HG03521 (cell line): ENCODE data around the gene CD59.

ENCODE experiments used
- ATAC-seq: cut with Tn5 transposase; IDR thresholded peaks from one replicate; pipeline ENCODE4 v1.9.1; 2021; ENCODE audit warnings: mild to moderate bottlenecking, moderate library complexity; ENCODE audit not compliant: unreplicated experiment

Gene CD59

DNA sequence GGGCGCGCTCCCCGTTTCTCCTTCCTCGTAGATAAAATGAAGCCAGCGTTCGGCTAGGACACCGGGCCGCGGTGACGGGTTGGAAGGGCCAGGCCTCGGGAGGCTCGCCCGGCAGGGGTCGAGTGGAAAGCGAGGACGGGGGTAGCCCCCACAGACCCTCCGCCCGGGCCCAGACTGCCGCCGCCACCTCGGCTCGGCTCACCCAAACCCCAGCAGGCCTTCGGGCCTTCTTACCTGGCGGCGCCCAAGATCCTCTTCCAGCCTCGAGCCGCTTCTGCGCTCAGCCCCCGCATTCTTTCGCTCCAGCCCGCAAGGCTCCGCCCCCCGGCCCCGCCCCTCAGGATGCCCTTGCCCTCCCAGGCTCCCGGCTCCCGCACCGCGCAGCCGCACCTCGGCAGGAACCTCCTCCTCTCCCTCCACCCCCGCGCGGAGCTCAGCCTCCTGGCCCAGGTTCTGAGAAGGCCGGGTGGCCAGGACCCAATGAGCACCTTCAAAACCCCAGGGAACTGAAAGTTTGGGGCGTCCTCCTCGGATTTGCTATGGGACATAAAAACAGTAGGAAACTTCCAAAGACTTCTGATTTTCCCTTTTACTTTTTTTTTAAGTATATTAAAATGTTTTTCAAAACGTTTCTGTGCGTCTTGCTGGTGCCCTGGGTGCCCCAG is at the start of gene CD59:
Gene CD59, minus strand, starts transcription at position 276 of the 665 bp plus-strand sequence. CDS start 13,978 bp downstream, outside the sequence.
- peak; percentile 56 for ATAC-seq

DNA sequence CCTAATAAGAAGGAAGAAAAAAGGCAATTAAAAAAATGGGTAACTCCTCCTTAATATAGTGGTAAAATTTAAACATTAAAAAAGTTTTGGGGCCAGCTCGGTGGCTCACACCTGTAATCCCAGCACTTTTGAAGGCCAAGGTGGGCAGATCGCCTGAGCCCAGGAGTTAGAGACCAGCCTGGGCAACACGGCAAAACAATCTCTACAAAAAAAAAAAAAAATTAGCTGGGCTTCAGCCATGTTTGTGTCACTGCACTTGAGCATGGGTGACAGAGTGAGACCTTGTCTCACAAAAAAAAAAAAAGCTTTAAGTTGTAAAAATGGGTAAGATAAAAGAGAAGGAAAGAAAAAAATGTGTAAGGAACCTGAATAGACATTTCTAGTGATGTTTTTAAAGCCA is 49.4 kb upstream of the CD59 start:
- no peak for ATAC-seq

DNA sequence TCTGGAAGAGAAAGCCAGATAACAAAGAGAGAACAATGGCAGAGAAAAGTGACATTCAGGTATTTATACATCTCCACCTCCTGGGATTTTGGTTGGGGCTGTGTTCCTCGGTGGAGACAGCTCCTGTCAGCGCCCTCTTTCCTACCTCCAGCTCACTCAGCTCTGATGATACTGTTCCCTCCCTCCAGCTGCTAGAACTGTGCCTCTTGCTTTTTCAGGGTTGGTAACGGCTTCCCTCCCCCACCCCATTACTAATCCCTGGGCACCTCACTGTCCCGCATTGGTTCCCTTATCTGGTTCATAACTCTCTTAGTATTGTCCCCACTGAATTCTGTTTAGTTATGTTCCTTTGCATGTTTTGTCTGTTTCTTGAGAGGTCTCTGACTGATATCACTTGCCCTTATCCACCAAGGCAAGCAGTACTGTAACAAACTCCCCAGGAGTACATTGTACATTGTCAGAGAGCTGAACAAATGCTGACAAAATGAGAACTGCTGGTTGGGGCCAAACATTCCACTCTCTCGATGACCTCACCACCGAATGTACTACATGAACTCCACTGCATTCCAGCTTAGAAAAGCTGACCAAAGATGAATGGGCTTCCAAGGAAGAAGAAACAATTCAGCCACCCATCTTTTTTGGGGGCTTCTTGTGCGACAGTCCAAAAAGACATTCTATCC is 43.8 kb upstream of the CD59 start:
- ATAC-seq = no peak

DNA sequence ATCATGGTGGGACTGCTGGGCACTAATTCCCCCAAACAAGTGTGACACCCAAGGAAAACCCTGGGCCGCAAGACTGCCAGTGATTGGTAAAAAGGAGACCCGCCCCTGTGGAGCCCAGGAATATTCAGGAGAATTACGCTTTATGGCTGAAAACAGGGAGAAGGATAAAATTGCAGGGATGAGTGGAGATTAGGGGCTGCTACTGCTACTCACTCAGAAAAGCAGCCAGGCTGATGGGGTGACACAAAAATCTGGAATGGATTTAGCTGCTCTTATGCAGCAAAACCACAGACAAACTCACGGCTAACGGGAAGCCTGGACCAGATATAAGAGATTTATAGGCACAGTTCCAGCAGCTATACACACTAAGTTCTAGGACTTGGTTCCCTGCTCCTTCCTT is 42.5 kb upstream of the CD59 start:
- no peak for ATAC-seq

DNA sequence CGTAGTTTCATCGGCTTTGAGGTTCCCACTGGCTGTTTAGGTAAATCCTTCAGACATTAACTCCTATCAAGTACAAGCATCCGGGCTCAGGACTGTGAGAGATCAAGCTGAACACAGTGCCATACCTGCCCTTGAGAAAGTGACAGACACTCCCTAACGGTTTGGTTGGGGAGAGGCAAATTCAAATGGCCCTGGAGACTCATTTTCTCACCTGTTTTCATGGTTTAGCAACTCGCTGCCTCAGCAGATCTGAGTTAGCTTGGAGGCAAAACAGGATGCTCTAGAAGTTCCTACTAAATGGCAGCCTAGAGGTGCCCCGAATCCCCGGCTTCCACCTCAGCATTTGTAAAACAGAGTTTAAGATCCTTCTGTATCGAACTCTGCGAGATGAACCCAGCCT is 41.7 kb upstream of the CD59 start:
- no peak for ATAC-seq

DNA sequence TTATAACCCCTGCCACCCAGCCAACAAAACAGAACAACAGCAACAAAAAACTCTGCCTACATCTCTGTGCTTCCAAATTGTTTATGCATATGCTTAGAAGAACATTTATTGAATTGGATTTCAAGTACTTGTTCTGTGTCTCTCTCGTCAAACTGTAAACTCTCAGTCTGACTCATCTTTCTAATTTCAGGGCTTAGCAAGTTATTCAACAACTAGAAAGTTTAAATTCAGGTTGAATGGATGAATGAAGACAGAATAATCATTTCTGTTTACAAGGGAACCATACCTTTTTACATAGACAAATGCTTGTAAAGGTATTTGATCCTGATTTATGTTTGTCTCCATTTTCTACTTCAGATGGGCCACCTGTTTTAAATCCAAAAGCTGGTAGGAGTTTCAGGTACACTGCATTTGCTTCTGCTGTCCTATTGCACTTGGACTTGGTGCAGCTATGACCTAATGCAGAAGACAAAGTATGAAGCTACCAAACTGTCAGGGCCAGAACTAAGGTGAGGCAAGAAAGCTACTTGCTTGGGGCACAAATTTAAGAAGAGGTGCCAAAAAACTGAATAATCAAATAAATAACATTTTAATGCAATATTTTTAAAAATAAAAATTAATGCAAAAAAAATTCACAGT is 39.7 kb upstream of the CD59 start:
- no peak for ATAC-seq

- no peak for ATAC-seq
Observed at GRCh38 chr11:33775467-33775807, 39.2 kb upstream of the CD59 start.

DNA sequence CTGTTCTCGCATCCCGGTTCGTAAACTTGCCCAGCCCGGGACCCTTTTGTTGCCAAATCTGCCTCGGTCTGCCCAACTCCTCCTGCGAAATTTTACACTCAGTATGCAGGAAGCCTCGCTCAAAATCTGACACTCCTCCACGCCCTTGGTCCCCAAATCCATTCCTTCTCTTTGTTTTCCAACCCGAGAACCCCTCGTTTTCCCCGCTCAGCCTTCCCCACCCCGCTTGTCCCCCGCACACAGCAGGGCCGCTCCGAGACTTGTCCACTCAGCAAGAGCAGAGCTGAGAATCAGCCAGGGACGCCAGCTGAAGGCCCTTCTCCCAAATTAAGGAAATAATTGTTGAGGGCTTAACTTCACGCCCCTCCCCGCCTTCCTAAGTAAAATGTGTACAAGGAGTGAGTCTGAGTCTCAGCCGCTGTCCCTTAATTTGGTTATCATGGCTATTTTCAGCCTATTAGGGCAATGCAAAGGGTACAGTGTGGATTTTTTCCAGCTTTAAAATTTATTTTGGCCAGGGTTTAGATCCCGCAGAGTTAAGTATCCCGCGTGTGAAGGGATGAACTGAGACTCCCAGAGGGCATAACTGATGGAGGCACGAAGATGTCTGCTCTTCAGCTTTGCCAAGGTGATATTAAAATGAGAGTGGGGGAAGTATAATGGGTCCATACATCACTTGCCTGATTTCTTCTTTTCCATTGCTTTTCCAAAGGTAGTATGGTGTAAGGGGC is 38.7 kb upstream of the CD59 start:
- ATAC-seq = no peak

DNA sequence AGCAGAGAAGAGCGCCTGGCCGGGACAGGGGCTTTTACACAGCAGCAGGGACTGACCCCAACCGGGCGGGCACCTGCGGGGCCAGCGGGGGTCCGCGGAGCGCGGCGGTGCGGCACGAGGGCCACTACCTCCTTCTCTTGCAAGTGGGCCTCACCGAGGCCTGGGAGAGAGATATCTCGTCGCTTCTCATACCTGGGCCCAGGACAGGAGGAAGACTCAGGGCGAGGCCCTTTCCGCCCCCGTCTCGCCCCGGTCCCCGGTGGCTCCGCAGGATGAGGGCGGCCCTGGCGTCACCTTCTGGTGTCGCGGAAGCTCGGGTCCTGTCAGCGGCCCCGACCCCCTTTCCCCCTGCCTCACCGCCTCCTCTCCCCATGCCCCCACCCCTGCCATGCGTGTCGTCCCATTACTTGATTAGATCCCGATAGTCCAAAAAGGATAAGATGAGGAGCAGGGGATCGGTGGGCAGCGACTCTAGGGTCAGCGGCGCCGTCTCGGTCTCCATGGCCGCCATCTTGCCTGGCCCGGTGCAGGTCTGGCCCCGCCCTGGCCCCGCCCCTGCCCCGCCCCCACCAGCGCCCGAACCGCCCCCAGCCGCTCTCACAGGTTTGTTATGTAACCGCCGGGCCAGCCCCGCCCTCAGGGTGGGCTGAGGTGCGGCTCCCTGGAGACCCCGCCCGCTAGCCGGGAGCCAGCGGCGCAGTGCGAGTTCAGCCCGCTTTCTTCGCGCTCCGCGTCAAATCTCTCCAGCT is 37.9 kb upstream of the CD59 start, which contains the start of gene FBXO3:
Gene FBXO3, minus strand, starts transcription at position 534 of the 749 bp plus-strand sequence. Its CDS starts 23 bp downstream, at position 511.
- ATAC-seq = peak; percentile 74

GRCh38 chr11:33773404-33773986 is 37.3 kb upstream of the CD59 start:
- ATAC-seq = no peak

DNA sequence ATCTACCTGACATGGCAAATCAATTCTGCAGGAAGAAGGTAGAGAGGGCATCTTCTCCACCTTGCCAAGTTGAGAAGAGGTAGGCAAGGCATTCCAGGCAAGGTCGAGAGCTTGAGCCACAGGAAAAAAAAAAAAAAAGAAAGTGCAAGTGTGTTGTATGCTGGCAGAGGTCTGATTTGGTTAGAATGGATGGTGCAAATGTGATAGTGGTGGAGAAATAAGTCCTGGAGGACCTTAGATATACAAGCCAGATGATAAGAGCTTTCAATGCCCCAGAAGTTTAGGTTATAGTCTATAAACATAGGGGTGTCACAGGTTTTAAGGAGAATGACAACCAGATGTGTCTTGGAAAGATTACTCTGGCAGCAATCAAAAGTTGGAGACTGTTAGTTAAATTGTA is 36.6 kb upstream of the CD59 start:
- ATAC-seq = no peak

GRCh38 chr11:33772300-33772699 is 36.1 kb upstream of the CD59 start:
- no peak for ATAC-seq

DNA sequence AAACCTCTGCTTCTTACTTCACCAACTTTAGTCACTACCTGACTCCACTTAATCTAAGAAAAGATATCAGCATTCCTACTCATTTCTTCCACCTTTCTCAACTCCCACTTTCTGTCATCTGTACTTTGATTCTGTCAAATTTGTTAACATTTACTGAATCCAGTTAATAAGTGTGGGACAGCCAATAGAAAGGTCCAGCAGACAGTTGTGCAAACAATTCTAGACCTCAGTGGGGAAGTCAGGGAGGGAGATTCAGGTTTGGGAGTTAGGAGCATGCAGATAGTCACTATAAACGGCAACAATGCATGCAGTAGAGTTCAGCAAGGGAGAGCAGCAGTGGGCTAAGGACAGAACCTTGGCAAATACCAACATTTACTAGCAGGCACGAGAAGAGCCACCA is 34.0 kb upstream of the CD59 start:
- ATAC-seq = no peak

DNA sequence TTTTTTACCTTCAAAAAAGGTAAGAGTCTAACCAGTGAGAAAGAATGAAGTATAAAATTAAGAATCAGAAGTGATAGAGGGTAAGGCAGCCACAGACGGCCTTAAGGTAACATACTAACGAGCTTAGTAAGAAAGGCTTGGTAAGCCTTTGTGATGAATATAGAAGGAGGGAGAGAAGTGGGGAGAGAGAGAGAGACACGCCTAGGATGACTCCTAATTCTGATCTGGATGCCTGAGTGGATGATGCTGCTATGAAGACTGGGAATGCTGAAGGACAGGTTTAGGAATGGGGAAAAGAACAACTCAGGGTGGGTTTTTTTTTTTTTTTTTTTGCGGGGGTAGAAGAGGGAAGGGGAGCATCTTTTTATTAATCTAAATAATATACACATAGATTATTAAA is 33.3 kb upstream of the CD59 start:
- no peak for ATAC-seq

- ATAC-seq = no peak
Observed at GRCh38 chr11:33767624-33768023, 31.4 kb upstream of the CD59 start.

DNA sequence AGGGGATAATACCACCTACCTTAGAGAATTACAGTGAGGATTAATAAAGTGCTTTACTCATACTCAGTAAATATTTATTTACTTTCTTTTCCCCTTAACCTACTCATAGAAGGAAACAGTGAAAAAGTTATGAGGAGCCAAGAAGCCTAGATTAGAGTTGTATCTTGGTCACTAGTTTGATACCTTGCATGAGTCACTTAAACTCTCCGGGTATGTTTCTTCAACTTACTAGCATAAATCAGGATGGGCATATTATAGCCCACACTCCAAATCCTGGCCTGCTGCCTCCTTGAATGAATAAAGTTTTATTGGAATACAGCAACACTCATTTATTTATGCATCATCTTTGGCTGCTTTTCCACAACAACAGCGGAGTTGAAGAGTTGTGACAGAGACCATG is 29.9 kb upstream of the CD59 start:
- no peak for ATAC-seq

DNA sequence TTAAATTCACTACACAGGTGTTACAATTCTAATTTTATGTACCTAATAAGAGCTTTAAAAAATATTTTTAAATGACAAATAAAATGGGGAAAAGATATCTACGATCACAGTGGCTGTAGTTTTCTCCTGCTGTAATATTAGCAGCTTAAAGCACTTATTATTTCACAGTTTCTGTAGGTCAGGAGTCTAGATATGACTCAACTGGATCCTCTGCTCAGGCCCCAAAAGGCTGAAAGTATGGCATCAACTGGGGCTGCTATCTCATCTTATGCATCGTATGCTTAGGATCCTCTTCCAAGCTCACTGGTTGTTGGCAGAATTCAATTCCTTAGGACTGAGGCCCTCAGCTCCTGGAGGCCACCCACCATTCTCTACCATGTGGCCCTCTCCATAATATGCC is 25.2 kb upstream of the CD59 start:
- no peak for ATAC-seq

DNA sequence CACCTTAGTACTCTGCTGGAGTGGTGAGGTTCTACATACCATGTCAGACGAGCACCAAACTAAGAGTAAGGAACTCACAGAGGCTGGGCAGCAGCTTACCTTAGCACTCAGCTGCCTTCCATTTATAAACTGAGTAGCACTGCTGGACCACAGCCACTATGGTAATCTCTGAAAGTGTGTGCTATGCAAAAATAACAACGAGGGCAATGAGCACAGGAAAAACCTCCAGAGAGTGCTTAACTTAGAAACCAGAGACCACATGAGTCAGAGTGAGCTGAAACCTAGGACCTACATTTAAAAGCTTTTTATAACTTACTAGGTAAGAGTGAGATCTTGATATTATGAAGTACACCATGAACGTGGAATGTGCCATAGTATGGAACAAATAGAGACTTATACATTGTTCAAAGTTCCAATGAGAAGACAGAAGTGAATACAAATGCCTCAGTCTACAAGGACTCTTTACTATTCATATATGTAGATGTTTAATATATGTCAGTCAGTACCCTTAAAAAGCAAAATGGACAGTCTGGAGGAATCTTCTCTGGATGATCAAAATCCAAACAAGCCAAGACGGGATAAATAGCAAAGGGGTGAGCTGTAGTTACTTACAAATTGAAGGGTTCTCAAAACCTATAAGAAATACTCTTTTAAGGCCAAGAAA is 17.2 kb upstream of the CD59 start:
- ATAC-seq = peak; percentile 96

DNA sequence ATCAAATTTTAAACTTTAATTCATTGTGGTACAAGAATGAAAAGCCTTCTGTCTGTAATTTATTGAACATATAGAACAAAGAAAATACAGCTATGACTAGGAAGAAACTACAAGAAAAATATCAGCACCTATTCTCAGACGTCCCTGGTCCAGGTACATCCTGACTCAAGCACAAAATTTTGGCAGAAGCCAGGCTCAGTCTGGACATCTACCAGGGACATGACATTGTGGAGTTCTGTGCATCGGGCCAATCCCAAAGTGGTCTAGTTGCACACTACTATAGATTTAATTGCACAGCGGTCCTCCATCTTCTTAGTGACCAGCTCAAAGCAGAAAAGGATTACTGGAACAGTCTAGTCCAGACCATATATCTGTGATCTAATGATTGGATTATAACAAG is 15.7 kb upstream of the CD59 start:
- ATAC-seq = no peak

GRCh38 chr11:33747979-33748378 is 11.8 kb upstream of the CD59 start:
- no peak for ATAC-seq
